GM19193 (cell line): Measurements from ENCODE around the gene DYNC1LI1.
A peak's percentile ranks its signal among the peaks of the same experiment; 100 is the strongest.

ENCODE experiments used
- POLR2A ChIP-seq: IDR thresholded peaks from 4 replicates; pipeline ENCODE4 v1.6.1; 2011; ENCODE audit not compliant: insufficient read depth, insufficient read length; ENCODE audit errors: extremely low read depth

Gene DYNC1LI1

DNA sequence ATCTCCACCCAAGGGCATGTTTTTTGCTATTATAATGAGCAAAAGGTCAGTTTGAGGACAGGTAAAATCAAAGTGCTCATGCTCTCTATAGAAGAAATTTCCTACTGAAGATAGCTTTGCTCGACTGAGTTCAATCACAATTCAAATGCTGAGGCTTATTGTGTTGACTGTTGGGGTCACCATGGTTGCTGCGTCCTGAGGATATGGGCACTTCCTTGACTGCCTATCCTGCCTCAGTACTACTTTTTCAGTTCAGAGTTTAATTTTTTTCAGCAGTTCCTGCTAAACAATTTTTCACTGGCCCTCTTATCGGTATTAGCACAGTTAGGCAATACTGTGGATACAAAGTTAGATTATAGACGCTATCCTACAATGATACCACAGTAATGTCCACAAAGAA lies 64.2 kb downstream of the DYNC1LI1 start:
- TF ChIP-seq POLR2A, result no peak

DNA sequence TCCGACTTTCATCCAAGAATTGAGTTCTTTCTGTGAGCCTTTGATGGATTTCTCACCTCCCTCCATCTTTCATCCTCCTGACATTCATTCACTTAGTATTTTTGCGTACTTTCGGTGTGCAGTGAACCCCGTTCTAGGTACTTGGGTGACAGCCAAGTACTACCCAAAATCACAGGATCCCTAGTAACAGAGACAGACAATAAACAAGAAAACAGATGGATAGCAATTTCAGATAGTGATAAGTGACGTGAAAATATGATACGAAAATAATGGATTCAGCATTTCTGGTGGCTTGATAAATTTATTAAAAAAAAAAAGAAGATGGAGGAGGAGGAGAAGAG lies 67.7 kb downstream of the DYNC1LI1 start:
- no peak for TF ChIP-seq POLR2A

DNA sequence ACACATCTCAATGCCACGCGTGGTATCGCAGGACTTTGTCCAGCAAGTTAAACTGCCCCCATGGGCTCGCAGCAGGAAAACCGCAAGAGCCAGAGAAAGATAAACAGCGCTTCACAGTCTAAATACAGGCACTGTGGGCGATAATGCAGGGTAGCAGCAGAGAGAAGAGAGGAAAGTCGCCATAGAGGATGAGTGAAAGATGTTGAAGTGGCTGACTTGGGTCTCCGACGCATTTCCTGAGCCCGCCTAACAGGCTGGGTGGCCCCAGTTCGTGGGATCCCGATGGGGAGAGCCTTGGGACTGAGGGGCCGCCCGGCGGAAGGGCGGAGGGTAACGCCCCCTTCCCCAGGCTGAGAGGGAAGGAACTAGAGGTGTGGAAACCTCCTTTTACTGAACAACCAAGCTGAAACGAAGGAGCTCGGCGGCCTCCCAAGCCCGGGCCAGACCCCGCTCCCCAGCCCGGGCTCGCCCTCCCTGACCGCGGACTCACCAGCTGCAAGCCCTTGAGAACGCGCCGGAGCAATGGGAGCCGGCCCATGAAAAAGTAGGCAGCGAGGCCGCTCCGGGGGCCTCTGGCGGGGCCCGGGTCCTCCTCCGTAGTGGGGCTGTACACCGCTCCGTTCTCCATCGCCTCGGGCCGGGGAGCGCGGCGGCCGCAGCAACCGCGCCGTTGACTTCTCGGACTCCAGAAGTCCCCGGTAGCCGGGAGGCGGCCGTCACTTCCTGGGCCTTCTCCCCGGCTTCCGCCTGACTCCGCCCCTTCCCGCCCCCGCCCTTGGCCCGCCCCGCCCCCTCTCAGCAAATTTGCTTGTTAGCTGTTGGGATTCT lies 68.3 kb downstream of the DYNC1LI1 start, which contains the start of gene CMTM6:
Gene CMTM6 (minus strand): TSS at position 735 of the 828 bp plus-strand sequence. CDS start 107 bp downstream, at position 628.
- peak; percentile 82 for TF ChIP-seq POLR2A

DNA sequence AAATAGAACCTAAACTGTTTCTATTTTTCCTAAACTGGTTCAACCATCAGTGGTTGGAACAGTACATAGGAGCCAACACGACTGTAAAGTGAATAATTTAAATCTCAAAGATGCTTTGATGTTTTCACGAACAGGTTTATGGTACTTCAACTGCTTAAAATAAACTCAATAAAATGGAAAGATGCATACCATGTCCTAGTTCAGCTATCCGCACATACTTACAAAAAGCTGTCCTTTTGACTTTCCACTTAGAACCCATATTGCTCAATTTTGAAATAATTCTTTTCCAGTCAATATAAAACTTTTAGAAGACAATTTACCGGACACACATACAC lies 68.9 kb downstream of the DYNC1LI1 start:
- no peak for TF ChIP-seq POLR2A

DNA sequence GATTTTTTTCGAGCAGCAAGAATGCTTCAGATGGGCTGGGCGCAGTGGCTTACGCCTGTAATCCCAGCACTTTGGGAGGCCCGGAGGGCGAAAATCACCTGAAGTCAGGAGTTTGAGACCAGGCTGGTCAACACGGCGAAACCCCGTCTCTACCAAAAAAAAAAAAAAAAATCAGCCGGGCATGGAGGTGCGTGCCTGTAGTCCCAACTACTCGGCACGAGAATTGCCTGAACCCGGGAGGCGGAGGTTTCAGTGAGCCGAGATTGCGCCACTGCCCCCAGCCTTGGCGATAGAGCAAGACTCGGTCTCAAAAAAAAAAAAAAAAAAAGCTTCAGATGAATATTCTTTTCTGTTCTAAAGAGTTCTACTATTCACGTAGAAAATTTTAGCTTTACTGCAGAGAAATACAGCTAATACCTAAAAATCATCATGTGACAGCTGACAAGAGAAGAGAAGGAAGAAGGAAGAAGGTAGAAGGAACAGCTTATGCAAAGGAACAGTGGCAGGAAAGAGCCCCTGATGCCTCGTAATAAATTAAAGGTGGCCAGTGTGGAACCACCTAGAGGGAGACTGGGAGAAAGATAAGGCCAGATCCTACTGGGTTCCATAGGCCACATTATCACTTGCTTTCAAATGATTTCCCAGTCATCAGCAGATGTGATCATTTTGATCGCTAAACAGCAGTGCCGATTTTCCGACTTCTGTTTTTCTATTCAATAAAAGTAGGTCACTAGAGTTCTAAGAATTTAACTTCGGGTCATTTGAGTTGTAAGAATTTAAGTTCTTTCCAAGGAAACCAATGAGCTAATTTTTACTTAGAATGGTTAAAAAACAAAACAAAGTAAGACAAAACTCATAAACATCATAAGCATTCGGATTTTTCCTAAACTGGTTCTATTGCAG lies 69.5 kb downstream of the DYNC1LI1 start:
- no peak for TF ChIP-seq POLR2A

DNA sequence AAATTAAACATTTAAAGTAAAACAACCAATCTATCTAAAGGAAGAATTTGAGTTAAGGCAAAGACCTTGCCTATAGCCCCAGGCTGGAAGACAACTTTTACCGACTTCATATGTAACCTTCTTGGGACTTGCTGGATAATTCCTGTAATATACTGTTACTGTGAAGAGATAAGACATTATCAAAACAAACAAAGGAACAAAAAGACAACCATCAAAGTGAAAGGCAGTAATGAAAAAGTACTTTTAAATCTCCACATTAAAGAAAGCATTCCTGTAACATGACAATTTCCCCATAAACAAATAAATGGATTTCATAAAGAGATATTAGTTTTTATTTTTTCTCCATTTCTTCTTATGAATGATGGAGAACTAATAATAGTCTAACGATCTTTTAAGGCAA lies 70.4 kb downstream of the DYNC1LI1 start:
- TF ChIP-seq POLR2A, result no peak

DNA sequence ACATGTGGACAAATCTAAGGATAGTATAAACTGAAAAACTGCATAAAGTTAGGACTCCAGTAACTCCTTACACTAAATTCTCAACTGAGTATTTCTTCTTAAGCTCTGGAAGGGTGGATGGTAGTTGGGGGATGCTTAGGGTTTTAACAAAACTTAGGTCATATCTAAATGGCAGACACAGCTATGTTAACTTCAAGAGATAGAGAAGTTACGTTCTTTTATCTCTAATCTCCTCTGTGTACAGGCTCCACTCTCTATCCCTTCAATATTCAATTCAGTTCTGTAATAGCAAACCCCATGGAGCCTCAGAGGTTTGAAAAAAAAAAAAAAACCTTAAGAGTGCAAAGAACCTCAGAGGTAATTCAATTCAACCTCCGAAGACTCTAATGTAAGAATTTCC lies 71.1 kb downstream of the DYNC1LI1 start:
- TF ChIP-seq POLR2A, result no peak

DNA sequence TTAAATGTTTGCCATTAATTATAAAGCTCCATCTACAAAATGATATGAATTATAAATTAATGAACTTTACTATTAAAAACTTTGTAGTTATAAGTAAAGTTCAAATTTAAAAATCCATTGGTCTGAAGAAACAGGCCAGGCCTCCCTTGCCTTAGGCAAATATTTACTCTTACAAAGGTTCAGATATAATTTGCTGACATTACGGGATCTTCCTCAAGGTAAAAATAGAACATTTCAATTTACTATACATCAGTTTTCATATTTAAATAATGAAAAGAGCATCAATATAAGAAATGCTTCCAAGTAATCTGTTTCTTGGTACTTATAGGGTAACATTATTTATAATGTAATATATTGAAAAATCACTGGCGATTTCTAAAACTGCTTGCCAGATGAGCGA lies 71.7 kb downstream of the DYNC1LI1 start:
- no peak for TF ChIP-seq POLR2A

DNA sequence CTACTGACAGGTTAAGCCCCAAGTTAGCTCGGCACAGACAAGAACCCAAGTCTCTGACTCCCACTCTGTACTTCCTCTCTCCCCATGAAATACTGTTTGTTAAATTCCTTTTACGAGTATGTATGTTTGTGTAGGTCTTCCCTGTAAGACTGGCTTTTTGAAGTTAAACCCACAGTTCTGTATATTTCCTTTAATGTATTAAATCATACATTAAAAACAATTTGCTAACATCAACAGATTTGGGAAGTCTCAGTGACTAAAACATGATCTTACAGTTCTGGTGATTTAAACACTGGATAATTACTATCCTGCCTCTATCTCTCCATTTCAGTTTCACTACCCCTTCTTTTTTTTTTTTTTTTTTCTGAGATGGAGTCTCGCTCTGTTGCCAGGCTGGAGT lies 72.4 kb downstream of the DYNC1LI1 start:
- no peak for TF ChIP-seq POLR2A

DNA sequence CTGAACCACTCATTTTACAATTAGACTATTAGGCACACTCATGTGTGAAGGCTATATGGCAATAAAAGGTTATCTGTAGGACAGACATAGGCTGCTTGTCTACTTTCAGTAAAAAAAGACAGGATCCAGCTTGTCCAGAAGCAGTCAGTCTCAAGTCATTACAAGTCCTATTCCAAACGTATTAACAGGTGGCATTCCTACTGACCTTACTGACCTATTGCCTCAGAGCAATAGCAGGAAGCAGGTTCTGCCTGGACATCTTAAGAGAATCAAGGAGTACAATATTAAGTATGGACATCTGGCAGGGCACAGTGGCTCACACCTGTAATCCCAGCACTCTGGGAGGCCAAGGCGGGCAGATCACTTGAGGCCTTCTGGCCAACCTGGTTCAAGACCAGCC lies 75.0 kb downstream of the DYNC1LI1 start:
- TF ChIP-seq POLR2A, result no peak

DNA sequence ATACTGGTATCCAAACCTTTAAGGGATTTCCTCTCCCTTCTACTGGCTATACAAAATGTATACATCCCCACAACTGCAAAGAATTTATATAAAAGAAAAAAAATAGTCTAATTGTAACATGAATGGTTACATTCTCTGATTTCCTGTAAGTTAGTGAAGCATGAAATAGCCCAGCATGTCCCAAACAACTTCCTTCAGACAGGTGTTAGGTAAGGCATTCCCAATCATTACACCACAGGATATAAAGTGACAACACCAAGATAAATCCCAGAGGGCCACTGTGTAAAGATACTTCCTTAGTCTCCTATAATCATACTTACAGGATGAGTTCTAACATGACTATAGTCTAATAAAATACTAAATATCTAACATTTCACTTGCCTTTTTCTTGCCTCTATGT lies 75.6 kb downstream of the DYNC1LI1 start:
- TF ChIP-seq POLR2A, result no peak

DNA sequence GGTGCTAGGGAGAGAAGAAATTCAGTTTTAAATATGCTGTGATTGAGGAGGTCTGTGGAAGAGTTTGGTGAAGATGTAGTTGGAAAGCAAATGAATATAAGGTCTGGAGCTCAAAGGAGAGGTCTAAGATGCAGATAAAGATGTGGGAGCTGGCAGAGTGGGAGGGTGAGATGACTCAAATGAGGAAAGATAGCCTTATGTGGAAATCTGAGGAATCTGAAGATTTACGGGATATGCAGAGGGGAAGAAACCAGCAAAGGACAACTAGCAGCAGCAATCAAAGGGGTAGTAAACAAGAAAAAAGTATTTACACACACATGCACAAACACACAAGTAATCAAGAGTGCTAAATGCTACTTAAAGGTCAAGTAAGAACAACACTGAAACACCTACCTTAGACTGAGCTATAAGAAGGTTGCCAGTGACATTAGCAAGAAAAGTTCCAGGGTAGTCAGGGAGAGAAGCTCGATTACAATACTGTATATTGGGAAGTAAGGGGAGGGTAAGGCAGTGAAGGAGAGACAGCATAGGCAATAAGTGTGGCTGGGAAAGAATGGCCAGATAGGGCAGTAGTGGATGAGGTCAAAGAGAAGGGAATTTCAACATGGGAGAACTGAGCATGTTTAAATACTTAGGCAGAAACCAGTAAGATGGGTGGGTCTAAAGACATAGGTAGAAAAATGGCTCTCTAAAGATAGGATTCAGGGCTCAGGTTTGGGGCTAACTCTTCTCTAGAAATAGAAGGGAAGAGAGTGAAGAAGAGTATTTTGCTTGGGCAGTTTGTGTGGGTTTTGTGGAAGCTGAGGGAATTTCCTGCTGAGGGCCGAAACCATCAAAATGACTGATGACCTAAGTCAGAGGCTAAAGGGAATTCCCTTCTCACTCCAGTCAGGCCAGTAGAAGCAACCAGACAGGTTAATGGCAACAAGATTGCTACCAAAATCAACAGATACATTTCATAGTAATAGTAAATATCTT lies 76.9 kb downstream of the DYNC1LI1 start:
- TF ChIP-seq POLR2A, result no peak

DNA sequence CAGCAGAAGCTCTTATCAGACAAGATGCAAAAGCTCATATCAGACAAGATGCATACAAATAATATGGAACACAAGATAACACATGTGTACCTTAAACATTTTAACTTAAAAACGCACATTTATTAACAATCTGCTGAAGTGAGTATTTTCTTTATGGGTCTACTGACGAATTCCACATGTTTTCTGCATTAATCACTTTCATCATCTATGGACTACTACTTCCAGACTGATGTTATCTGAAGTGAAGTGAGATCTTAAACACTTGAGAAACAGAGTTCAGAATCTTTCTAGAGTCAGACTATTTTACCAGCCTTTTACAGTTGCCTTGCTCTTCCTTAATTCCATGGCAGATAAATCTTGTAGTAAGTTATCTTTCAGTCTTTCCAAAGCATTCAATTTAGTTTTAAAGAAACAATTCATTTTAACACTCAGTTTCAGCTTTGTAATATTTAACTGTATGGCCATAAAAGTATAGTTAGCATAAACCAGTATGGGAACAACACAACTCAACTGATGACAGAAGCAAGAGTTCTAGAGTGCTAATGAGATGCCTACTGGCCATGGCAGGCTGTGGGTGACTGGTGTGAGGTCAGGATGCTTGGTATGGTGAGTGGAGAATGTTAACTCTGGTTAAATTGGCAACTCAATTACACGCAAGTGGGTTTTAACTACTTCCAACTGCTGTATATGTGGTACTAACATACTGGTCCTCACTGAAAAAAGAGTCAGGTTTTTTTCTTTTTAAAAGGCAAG lies 77.8 kb downstream of the DYNC1LI1 start:
- TF ChIP-seq POLR2A, result no peak

DNA sequence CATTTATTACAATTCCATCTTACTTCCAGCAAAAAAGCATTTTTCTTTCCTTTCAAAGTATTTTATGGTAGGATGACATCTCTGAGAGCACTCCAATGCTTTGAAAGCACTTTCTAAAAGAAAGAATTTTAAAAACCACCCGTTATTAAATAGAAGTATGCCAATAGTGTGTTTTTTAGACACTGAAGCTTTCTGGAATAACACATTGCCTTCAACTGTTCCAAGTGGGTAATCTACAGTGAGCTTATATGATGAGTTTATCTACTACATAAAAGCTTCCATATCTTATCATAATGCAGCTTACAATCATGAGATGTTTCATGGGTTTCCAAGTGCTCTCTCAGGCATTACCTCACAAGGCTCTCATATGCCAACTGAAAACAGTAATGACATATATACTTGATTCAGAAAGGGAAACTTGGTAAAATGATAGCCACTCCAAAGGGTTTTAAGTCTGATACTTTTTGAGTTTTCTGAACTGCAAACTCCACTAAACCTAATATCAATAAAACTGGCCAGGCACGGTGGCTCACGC lies 82.1 kb downstream of the DYNC1LI1 start:
- TF ChIP-seq POLR2A, result no peak
